T-helper 2 cell treated with Interferon-gamma antibody and Interleukin-4, amounts not matched to agents 5 μg/mL and 100 μg/mL, for 36 hours (primary cell): Measurements from ENCODE around the gene UMODL1.

Source experiments
- DNase-seq: peaks from one replicate; pipeline ENCODE4 v3.0.0; 2021; ENCODE audit warnings: low spot score
- H3K27ac Mint-ChIP-seq: one replicate; pipeline ENCODE4 v1.8.0; 2021; ENCODE audit warnings: mild to moderate bottlenecking, mixed read lengths
- H3K27me3 Mint-ChIP-seq: one replicate; pipeline ENCODE4 v1.8.0; 2021; ENCODE audit warnings: low read depth, mixed read lengths
- H3K36me3 Mint-ChIP-seq: one replicate; pipeline ENCODE4 v1.8.0; 2021; ENCODE audit warnings: low read depth, mixed read lengths
- H3K4me1 Mint-ChIP-seq: one replicate; pipeline ENCODE4 v1.8.0; 2021; ENCODE audit warnings: low read depth, mixed read lengths
- H3K4me3 Mint-ChIP-seq: one replicate; pipeline ENCODE4 v1.8.0; 2022; ENCODE audit warnings: mild to moderate bottlenecking, moderate library complexity, mixed read lengths
- H3K9me3 Mint-ChIP-seq: one replicate; pipeline ENCODE4 v1.8.0; 2021; ENCODE audit warnings: mixed read lengths

UMODL1 gene

DNA sequence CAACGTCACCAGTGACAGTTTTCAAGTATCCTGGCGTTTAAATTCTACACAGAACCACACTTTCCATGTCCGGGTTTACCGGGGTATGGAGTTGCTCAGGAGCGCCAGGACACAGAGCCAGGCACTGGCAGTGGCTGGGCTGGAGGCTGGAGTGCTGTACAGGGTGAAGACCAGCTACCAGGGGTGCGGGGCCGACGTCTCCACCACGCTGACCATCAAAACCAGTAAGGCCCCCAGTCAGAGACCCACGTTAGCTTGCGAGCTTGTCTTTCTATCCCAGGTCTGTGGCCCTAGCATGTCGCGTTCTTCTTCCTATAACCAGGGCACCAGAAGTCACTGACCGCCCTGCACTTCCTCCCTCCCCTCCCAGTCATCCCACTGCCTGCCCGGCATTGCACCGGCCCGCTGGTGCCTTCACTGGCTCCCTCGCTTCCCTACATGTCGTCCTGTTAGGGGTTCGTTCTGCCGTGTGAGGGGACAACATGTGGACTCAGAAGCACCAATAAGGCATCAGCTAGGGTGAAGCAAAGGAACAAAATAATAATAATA, 27.9 kb downstream of the UMODL1 start:
- no peaks in the 10 kb centered on the region for H3K36me3 Mint-ChIP-seq
- H3K27me3 Mint-ChIP-seq: peaks cover 15% of the 10 kb centered on the region
- H3K4me3 Mint-ChIP-seq: no peak overlapping the region
- no peak overlapping the region for H3K27ac Mint-ChIP-seq
- no peak for DNase-seq
- peaks cover 9% of the 10 kb centered on the region for H3K4me1 Mint-ChIP-seq
- H3K9me3 Mint-ChIP-seq: peaks cover 3% of the 10 kb centered on the region

DNA sequence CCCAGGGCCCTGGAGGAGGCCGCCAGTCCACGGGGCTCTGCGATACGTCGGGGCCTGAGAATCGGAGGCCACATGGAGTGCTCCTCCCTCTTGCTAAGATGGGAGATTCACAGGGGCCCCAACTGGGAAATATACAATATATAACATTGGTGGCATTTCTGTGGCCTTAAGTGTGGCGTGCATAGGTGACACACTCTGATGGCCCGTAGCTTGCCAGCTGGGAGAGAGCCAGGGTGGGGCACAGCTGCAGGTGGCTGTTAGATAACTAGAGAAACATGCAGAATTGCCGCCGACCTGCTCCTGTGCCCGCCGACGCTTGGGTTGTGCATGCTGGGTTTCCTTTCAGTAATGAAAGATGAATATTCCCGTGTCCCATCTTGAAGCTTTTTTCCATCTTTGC, 30.1 kb downstream of the UMODL1 start:
- Mint-ChIP-seq H3K27ac (no peak overlapping the region), H3K4me3 (no peak overlapping the region), H3K9me3 (no peaks in the 10 kb centered on the region), H3K27me3 (peaks cover 17% of the 10 kb centered on the region), H3K36me3 (no peaks in the 10 kb centered on the region), H3K4me1 (peaks cover 9% of the 10 kb centered on the region)
- no peak for DNase-seq

DNA sequence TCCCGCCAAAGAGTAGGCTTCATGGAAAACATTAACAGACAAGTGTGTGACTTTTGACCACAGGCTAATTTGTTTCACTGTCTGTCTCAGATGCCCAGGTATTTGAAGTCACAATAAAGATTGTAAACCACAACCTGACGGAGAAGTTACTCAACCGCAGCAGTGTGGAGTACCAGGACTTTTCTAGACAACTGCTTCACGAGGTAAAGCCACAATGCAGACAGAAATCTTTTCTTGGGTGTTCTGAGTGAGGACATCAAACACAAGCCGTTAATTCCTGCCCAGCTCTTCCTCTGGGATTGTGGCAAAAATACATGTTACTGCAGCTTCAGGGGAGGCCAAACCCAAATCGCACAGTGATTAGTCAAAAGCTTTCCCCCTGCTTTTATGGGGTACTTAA, 31.0 kb downstream of the UMODL1 start:
- H3K4me1 Mint-ChIP-seq: peaks cover 9% of the 10 kb centered on the region
- no peaks in the 10 kb centered on the region for H3K36me3 Mint-ChIP-seq
- H3K4me3 Mint-ChIP-seq: no peak overlapping the region
- no peak for DNase-seq
- no peak overlapping the region for H3K27ac Mint-ChIP-seq
- peaks cover 14% of the 10 kb centered on the region for H3K27me3 Mint-ChIP-seq
- H3K9me3 Mint-ChIP-seq: no peaks in the 10 kb centered on the region

DNA sequence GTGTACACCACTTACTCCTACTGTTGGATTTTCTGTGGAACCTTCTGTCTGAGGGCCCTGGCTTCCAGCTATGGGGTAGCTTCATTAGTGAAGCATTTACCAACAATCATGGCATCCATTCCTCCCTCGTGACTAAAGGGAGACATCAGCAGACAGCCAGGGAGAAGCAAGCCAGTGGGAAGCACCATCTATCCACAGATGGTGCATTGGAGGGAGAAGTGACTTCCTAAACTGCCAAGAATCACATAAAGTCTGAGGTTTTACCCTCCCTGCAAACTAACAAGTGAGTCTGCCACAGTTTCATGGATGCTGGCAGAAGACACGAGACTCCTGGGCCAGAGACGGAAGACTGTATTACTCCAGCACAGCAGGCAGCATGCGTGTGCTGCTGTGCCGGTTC, 31.4 kb downstream of the UMODL1 start:
- H3K9me3 Mint-ChIP-seq: no peaks in the 10 kb centered on the region
- H3K4me3 Mint-ChIP-seq: no peak overlapping the region
- DNase-seq: no peak
- H3K4me1 Mint-ChIP-seq: peaks cover 9% of the 10 kb centered on the region
- H3K27ac Mint-ChIP-seq: no peak overlapping the region
- H3K27me3 Mint-ChIP-seq: peaks cover 12% of the 10 kb centered on the region
- no peaks in the 10 kb centered on the region for H3K36me3 Mint-ChIP-seq

DNA sequence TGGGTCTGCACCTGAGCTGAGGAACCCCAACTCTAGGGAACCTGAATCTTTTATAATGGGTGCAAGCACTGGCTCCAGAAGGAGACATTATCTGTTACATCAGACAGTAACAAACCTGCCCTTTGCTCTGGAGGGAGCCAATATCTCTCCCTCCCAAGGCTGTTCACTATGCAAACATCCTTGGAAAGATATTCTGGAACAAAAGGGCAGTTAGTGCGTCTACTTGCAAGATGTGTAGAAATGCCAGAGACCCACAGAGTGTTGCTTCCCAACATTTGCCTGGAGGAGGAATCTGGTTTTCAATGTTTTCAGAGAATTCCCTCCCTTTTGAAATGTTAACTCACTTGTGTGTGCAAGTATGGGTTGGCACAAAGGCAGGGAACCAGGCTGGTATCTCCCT, 31.9 kb downstream of the UMODL1 start:
- Mint-ChIP-seq H3K4me3 (no peak overlapping the region), H3K27ac (no peak overlapping the region), H3K27me3 (peaks cover 12% of the 10 kb centered on the region), H3K4me1 (peaks cover 11% of the 10 kb centered on the region), H3K36me3 (no peaks in the 10 kb centered on the region), H3K9me3 (no peaks in the 10 kb centered on the region)
- DNase-seq: no peak

DNA sequence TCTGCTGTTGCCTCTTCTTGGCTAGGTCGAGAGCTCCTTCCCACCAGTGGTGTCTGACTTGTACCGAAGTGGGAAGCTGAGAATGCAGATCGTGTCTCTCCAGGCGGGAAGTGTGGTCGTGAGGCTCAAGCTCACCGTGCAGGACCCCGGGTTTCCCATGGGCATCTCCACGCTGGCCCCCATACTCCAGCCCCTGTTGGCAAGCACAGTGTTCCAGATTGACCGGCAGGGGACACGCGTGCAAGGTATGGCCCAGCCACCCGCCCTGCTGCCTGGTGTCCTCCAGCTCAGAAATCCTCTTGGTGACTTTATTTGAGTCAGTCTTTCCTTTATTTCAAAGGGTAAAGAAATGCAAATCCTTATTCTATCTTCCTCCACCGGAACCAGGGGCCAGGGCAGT, 32.7 kb downstream of the UMODL1 start:
- no peak for DNase-seq
- Mint-ChIP-seq H3K36me3 (no peaks in the 10 kb centered on the region), H3K9me3 (no peaks in the 10 kb centered on the region), H3K4me3 (no peak overlapping the region), H3K27me3 (peaks cover 12% of the 10 kb centered on the region), H3K27ac (no peak overlapping the region), H3K4me1 (peaks cover 11% of the 10 kb centered on the region)

DNA sequence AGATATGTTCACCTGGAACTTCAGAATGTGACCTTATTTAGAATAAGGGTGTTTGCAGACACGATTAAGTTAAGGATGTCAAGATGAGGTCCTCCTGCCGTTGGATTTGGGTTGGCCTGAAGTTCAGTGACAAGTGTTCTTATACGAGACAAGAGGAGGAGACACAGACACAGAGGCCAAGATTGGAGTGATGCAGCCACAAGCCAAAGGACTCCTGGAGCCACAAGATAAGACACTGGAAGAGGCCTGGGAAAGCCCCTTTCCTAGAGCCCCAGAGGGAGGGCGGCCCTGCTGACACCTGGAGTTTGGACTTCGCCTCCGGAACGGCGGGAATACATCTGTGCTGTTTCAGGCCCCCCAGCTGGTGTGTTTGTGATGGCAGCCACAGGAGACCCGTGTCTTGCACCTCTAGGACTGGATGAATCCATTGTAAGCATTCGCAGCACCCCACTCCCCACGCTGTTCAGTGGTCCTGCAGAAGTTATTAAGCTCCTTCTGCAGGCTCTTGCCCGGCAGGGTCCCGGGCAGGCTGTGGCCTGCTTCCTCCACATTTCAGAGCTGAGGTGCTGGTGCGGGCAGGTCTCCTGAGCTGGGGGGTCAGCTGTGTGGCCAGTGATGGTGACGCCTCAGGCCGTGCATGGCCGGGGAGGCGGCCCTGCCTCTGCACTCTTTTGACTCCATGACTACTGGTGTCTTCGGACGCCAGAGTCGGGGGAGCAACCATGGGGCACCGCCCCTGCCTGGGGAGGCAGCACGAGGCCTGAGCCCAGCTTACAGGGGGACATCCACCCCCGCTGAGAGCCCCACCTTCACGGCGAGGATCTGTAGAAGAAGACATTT, 34.6 kb downstream of the UMODL1 start:
- Mint-ChIP-seq H3K4me3 (no peak overlapping the region), H3K27ac (no peak overlapping the region), H3K4me1 (peaks cover 11% of the 10 kb centered on the region), H3K27me3 (peaks cover 12% of the 10 kb centered on the region), H3K36me3 (no peaks in the 10 kb centered on the region), H3K9me3 (no peaks in the 10 kb centered on the region)
- no peak for DNase-seq

DNA sequence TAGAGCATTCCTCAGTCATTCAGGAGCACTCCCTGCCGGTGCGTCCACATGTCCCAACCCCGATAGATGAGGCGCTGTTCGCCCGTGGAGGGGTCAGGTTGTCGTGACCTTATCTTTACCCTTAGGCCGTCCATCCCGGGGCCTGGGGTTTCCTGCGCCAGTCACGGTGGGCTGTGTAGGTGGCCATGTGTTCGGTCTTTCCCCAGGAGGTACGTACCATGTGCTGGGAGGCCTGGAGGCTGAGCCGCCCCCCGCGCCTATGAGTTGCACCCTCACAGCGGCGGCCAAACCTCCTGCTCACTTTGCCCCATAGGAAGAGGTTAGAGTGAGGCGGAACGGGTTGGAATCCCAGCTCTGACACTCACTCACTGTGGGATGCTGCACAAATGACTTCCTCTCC, 35.3 kb downstream of the UMODL1 start:
- no peak for DNase-seq
- Mint-ChIP-seq H3K27me3 (peaks cover 12% of the 10 kb centered on the region), H3K4me3 (no peak overlapping the region), H3K27ac (no peak overlapping the region), H3K36me3 (no peaks in the 10 kb centered on the region), H3K4me1 (peaks cover 11% of the 10 kb centered on the region), H3K9me3 (no peaks in the 10 kb centered on the region)

DNA sequence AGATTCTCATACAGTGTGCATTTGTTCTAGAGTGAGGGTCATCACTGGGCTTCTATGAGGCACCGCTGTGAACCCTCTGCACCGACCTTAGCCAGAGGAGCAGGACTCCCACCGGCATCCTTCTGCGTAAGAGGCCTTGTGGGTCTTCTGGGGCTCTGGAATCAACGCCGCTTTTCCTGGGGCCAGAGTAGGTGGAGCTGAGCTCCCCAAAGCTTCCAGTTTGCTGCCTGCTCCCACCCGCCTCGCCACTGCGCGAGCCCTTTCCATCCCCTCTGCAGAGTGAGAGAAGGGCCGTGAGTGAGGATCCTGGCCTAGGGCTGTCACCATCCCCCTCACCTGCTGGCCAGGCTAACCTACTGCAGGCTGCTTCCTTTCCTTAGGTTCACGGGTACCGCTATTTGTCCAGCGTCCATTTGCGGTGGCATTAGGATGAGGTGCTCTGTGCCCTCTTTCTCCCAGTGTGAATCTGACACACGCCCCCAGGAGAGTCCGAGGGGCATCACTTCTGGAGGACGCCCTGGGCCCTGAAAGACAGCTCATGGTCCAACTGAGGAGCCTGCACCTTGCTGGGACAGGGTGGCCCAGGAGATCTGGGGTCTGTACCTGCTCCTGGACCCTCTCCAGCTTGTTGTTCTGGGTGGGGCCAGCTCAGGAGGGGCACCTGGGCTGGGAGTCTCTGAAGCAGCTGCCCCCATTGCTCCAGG, 36.2 kb downstream of the UMODL1 start:
- Mint-ChIP-seq H3K36me3 (no peaks in the 10 kb centered on the region), H3K27ac (no peak overlapping the region), H3K9me3 (no peaks in the 10 kb centered on the region), H3K4me3 (no peak overlapping the region), H3K27me3 (peaks cover 7% of the 10 kb centered on the region), H3K4me1 (peaks cover 6% of the 10 kb centered on the region)
- no peak for DNase-seq

DNA sequence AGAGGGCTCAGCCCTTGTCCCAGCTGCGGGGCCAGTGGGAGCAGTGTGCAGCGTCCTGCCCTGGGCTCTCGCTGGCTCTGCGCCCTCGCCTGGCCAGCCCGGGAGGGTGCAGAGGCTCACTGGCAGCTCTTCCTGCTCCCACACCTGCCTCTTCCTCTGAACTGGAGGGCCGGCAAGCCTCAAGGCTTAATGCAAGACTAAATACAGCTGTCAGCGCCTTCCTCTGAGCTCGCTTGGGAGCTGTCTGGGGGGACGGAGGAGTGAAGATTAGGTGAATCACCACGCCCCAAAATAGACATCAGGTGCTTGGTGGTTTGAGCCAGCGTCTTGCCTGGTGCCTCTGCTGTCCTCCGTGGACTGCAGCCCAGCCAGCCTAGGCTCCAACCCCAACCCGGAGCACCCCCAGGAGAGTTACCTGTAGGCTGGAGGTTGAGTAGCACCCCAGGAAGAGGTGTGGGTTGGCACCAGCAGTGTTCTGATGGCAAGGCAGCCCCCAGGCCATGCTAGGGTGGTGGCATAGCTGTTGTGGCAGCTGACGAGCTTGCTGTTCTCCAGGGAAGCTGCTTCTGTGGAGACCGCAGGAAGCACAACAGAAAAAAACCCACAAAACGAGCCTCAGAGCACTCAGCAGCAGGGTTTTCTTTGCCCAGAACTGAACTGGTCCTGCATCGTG, 36.9 kb downstream of the UMODL1 start:
- peak; percentile 57 for DNase-seq
- H3K36me3 Mint-ChIP-seq: no peaks in the 10 kb centered on the region
- H3K27me3 Mint-ChIP-seq: peaks cover 8% of the 10 kb centered on the region
- H3K4me3 Mint-ChIP-seq: no peak overlapping the region
- peaks cover 2% of the 10 kb centered on the region for H3K4me1 Mint-ChIP-seq
- H3K9me3 Mint-ChIP-seq: no peaks in the 10 kb centered on the region
- H3K27ac Mint-ChIP-seq: no peak overlapping the region

DNA sequence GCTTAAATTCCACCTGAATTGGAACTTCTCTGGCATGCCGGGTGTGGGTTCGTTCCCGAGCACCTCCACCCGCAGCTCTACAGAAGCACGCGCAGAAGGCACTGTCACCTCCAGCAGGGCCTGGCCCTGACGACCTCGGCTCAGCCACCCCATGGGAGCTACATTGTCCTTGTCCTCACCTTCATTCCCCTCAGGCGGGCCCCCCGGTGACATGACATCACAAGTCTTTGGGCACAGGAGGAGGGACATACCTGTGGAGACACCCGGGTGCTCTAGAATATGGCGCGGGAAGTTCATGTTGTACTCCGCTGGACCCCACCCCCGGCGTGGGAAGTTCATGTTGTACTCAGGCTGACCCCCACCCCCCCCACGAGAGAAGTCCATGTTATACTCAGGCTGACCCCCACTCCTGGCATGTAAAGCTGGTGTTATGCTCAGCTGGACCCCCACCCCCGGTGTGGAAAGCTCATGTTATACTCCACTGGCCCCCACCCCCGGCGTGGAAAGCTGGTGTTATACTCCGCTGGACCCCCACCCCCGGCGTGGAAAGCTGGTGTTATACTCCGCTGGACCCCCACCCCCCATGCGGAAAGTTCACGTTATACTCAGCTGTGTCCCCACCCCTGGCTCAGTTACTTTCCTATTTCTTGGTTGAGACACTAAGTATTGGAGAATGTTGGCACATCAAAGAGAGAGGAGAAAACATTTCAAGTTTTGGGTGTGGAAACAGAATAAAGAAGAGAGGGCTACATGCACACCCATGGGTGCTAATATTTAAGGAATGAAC, 37.6 kb downstream of the UMODL1 start:
- DNase-seq: no peak
- no peak overlapping the region for H3K27ac Mint-ChIP-seq
- no peak overlapping the region for H3K4me3 Mint-ChIP-seq
- H3K9me3 Mint-ChIP-seq: no peaks in the 10 kb centered on the region
- H3K36me3 Mint-ChIP-seq: no peaks in the 10 kb centered on the region
- peaks cover 2% of the 10 kb centered on the region for H3K4me1 Mint-ChIP-seq
- peaks cover 6% of the 10 kb centered on the region for H3K27me3 Mint-ChIP-seq

DNA sequence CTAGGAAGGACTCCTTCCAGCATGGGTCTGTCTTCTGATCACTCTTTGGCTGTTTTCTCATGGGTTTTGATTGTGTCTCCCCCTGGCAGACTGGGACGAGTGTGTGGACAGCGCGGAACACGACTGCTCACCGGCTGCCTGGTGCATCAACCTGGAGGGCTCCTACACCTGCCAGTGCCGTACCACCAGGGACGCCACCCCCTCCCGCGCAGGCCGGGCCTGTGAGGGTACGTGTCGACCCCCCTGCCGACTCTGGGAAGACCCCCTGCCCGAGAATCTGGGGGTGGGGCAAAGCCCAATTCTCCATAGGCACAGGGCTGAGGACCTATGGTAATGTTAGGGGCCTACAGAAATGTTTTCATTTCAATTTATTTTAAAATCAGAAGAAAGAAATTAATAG, 38.4 kb downstream of the UMODL1 start:
- peaks cover 2% of the 10 kb centered on the region for H3K4me1 Mint-ChIP-seq
- peaks cover 6% of the 10 kb centered on the region for H3K27me3 Mint-ChIP-seq
- no peaks in the 10 kb centered on the region for H3K36me3 Mint-ChIP-seq
- no peak overlapping the region for H3K27ac Mint-ChIP-seq
- no peak overlapping the region for H3K4me3 Mint-ChIP-seq
- no peaks in the 10 kb centered on the region for H3K9me3 Mint-ChIP-seq
- DNase-seq: no peak

DNA sequence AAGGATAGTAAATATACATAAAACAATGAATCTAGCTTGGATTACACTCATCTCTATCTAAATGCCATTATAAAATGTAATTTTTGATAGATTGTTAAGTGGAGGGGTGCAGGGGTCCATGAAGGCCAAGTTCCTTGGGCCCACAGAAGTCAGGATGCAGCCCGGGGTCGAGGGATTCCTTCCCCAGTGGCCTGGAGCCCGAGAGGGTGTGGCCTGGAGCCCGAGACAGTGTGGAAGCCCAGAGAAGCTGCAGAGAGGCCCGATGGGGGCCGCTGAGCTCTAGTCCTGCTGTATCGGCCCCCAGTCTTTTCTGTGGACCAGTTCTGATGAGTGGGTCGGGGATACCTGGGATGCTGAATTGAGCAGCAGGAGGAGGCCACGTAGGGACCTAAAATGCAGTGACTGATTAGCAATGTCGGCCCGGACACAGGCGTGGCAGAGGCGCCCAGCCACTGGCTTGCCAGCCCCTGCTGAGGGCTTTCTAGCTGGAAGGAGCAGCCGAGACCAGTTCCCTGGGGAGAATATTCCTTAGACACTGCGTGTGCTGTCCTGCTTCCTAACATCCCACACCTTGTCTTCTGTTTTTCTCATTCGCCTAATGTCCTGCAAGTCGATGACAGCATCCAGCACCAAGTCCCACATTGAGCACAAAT, 38.9 kb downstream of the UMODL1 start:
- Mint-ChIP-seq H3K27ac (no peak overlapping the region), H3K36me3 (no peaks in the 10 kb centered on the region), H3K4me1 (peaks cover 2% of the 10 kb centered on the region), H3K9me3 (no peaks in the 10 kb centered on the region), H3K4me3 (no peak overlapping the region), H3K27me3 (peaks cover 4% of the 10 kb centered on the region)
- no peak for DNase-seq
